ENCODE results near the gene MR1. TPM values are rescaled to one million over a fixed set of nuclear protein-coding genes. Genes with fewer than 3 reads are reported as not detected.

The MR1 gene
- polyA plus RNA-seq, 1 of the 3 experiments (the other 2 are of a cell fraction): 7.0 TPM

DNA sequence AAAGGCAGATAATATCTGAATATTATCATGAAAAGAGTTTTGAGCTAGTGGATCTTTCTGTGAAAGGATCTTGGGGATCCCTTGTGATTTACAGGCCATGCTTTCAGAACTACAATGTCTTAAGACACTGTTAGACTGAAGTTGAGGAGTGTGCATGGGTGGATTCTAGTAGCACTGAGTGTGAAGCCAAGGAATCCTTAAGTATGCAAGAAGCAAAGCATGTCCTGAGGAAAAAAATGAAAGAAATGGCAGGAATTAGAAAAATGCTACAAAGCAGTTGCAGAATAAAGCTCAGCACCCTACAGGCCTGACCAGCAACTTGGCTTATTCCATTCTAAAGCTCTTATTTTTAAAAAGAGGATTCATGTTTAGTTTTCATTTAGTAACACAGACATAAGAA is 23.0 kb upstream of the MR1 start:
- Histone ChIP-seq H3K4me2 (peak overlapping the region; percentile 43), H3K9me3 (no peaks in the 10 kb centered on the region), H3K9me2 (no peaks in the 10 kb centered on the region), H3K9ac (peak overlapping the region; percentile 19; the same call in 1 of the 2 replicates), H3K79me2 (ENCODE audit: insufficient read depth) (peaks cover 85% of the 10 kb centered on the region), H3F3A (replicated peaks; ENCODE audit: insufficient read depth) (peaks cover 14% of the 10 kb centered on the region), H3K36me3 (replicated peaks in 1 of 2; ENCODE audit: control insufficient read depth in 1 of 2, insufficient read depth in 2 of 2, low read length in 1 of 2) (peaks cover 0 to 3% of the 10 kb centered on the region in 2 experiments), H2AFZ (ENCODE audit: low read depth) (no peak overlapping the region), H3K4me3 (ENCODE audit: low read depth in 2 of 2, low read length in 1 of 2) (no peak overlapping the region), H3K27me3 (ENCODE audit: insufficient read depth) (no peaks in the 10 kb centered on the region), H3K4me1 (ENCODE audit: control insufficient read depth in 1 of 2, insufficient read depth in 2 of 2, low read depth in 1 of 2, low read length in 1 of 2) (peaks cover 8 to 10% of the 10 kb centered on the region in 2 experiments; a peak in 3 of 4 replicates), H3K27ac (ENCODE audit: low read depth in 2 of 2, low read length in 1 of 2) (peak overlapping the region; percentile 31 to 69; a peak in 3 of 4 replicates), H4K20me1 (ENCODE audit: insufficient read depth) (peaks cover 7% of the 10 kb centered on the region; the same call in 1 of the 2 replicates)
- peak; percentile 32; the same call in 1 of the 2 replicates for TF ChIP-seq NFIC (IDR thresholded peaks at IDR 0.05; ENCODE audit: borderline replicate concordance)
- no peak for TF ChIP-seq CHD2 (IDR thresholded peaks at IDR 0.05; ENCODE audit: low read length, partially characterized antibody)
- TF ChIP-seq TCF12 (IDR thresholded peaks at IDR 0.05): peak; percentile 38; the same call in 1 of the 2 replicates
- TF ChIP-seq TEAD4 (IDR thresholded peaks at IDR 0.05; ENCODE audit: borderline replicate concordance, insufficient read depth): peak; percentile 57; the same call in 1 of the 2 replicates
- TF ChIP-seq, protein P1, sequence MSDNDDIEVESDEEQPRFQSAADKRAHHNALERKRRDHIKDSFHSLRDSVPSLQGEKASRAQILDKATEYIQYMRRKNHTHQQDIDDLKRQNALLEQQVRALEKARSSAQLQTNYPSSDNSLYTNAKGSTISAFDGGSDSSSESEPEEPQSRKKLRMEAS (IDR thresholded peaks at IDR 0.05; ENCODE audit: low read depth): peak; percentile 47; the same call in 1 of the 2 replicates
- TF ChIP-seq EZH2phosphoT487 (IDR thresholded peaks at IDR 0.05; ENCODE audit: borderline replicate concordance, low read depth): no peak
- TF ChIP-seq JUND (IDR thresholded peaks at IDR 0.05): 0 out of 2 replicates have a peak, but pooled peaks have one; percentile 8
- ChIA-PET CTCF (no interaction called here), POLR2A (no interaction called here)
- no peak for DNase-seq

DNA sequence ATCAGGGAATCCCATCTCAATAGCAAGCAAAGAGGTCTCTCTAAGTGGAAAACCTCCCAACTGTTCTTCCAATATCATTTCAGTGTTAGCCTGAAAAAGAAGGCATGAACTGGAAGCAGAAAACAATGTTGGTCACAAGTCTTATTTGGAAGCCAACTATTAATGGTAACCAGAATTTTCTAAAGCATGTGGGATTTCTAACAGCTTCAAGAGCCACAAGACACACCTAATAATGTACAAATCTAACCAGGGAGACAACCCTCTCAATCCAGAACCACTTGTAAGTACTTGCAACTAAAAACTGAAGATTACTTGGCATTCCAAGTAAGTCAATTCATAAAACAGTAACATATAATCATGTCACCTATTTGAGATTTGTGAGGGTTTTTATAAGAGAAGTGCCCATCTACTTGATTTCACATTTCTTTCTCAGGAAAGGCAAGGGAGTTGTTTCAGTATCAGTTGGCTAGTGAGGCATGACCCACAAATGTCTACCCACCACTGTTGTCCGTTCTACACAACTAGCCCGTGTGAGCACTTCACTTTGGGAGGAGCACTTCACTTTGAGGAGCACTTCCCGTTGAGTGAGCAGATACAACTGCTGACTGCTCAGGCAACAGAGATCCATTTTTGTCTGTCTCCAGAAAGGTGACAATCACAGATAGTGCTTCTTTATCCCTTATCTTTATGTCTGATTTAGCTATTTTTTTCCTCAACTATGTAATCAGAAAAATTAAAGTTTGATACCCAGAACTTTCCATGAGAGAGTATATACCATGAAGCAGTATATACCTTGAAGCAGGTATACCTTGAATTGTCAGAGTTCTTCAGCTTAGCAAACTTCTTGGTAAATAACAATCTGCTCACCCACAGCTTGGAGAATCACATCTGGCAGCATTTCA is 22.2 kb upstream of the MR1 start:
- Histone ChIP-seq H3K27me3 (ENCODE audit: insufficient read depth) (no peaks in the 10 kb centered on the region), H3K27ac (ENCODE audit: low read depth in 2 of 2, low read length in 1 of 2) (peak overlapping the region; percentile 31 to 69), H2AFZ (ENCODE audit: low read depth) (no peak overlapping the region), H3K4me2 (peak overlapping the region; percentile 43), H3K4me1 (ENCODE audit: control insufficient read depth in 1 of 2, insufficient read depth in 2 of 2, low read depth in 1 of 2, low read length in 1 of 2) (peaks cover 8 to 10% of the 10 kb centered on the region in 2 experiments; a peak in 3 of 4 replicates), H3K9me3 (no peaks in the 10 kb centered on the region), H3K9me2 (no peaks in the 10 kb centered on the region), H4K20me1 (ENCODE audit: insufficient read depth) (peaks cover 7% of the 10 kb centered on the region; the same call in 1 of the 2 replicates), H3K79me2 (ENCODE audit: insufficient read depth) (peaks cover 88% of the 10 kb centered on the region), H3K36me3 (replicated peaks in 1 of 2; ENCODE audit: control insufficient read depth in 1 of 2, insufficient read depth in 2 of 2, low read length in 1 of 2) (peaks cover 0 to under 1% of the 10 kb centered on the region in 2 experiments), H3K4me3 (ENCODE audit: low read depth in 2 of 2, low read length in 1 of 2) (no peak overlapping the region), H3K9ac (peak overlapping the region; percentile 19; the same call in 1 of the 2 replicates), H3F3A (replicated peaks; ENCODE audit: insufficient read depth) (peaks cover 14% of the 10 kb centered on the region)
- WGBS (ENCODE audit: low lambda C conversion rate): 100% methylated on average over 3 of the region's 3 CpGs
- ChIA-PET CTCF (interaction anchor here (1.4 kb wide), 1 partner anchor 128 kb away, joined by 3 read pairs; no protein-coding TSS in a partner anchor), POLR2A (no interaction called here)
- TF ChIP-seq SIN3A (IDR thresholded peaks at IDR 0.05; ENCODE audit: borderline replicate concordance, low read depth, low read length) (no peak), EZH2phosphoT487 (IDR thresholded peaks at IDR 0.05; ENCODE audit: borderline replicate concordance, low read depth) (no peak)
- TF ChIP-seq, protein P2, sequence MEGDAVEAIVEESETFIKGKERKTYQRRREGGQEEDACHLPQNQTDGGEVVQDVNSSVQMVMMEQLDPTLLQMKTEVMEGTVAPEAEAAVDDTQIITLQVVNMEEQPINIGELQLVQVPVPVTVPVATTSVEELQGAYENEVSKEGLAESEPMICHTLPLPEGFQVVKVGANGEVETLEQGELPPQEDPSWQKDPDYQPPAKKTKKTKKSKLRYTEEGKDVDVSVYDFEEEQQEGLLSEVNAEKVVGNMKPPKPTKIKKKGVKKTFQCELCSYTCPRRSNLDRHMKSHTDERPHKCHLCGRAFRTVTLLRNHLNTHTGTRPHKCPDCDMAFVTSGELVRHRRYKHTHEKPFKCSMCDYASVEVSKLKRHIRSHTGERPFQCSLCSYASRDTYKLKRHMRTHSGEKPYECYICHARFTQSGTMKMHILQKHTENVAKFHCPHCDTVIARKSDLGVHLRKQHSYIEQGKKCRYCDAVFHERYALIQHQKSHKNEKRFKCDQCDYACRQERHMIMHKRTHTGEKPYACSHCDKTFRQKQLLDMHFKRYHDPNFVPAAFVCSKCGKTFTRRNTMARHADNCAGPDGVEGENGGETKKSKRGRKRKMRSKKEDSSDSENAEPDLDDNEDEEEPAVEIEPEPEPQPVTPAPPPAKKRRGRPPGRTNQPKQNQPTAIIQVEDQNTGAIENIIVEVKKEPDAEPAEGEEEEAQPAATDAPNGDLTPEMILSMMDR (IDR thresholded peaks at IDR 0.05): no peak
- DNase-seq: no peak

All from SK-N-SH (cell line).